ENCODE measurements around the gene SPATA9.

The SPATA9 gene

GRCh38 chr5:95615164-95615467, 67.7 kb downstream of the SPATA9 start:
- DNase-seq, result no peak

DNA sequence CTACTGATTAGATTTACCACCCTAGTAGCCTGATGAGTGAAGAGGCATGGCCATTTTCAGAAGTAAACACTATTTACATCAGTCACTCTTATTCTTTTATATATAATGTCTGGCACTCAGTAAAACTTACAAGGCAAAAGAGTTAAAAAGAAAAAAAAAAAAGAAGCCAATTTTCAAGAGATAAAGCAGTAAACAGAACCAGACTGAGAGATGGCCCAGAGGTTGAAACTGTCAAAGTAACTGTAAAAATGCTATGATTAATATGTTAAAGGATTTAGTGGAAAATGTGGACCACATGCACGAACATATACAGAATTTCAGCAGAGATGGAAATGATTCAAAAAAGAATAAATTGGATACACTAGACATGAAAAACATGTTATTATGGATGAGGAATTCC, 69.3 kb downstream of the SPATA9 start:
- no peak for DNase-seq

DNA sequence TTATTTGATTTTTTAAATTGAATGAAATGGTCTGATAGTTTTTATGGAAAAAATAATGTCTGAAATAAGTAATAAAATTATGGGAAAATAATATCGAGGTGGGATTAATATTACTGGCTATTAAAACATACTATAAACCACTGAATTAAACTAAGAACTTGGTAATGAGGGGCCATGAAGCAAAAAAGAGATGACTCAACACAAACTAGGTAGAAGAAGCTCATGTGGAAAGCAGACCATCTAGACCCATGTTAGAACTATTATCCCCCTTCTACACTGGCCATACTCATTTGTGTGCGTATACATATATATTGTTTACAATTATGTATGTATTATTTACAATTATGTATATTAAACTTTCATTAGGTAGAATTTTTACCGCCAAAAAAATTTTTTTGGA, 71.4 kb downstream of the SPATA9 start:
- no peak for DNase-seq

DNA sequence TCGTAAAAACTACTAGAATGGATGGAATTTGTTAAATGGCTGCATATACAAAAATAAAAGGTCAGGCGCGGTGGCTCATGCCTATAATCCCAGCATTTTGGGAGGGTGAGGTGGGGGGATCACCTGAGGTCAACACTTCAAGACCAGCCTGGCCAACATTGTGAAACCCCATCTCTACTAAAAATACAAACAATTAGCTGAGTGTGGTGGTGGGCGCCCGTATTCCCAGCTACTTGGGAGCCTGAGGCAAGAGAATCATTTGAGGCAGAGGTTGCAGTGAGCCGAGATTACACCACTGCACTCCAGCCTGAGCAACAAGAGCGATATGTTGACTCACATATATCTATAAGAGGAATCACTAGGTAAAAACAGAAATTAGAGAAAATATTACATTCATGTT, 72.2 kb downstream of the SPATA9 start:
- no peak for DNase-seq

- no peak for DNase-seq
Measured at GRCh38 chr5:95609711-95610110, 73.1 kb downstream of the SPATA9 start.

Data from effector CD4-positive, alpha-beta T cell (primary cell).